B cell (primary cell): ENCODE data around the gene C2orf92. TPM values are rescaled to one million over a fixed set of nuclear protein-coding genes. Genes with fewer than 3 reads are reported as not detected.
A peak's percentile ranks its signal among the peaks of the same experiment; 100 is the strongest.

Experiments
- ATAC-seq: fragments of 200-7000 bp; cut with Tn5 transposase; one replicate; pipeline ENCODE4 v1.10.0; 2021; ENCODE audit warnings: low read depth, mild to moderate bottlenecking, moderate number of reproducible peaks, moderate library complexity
- CTCF ChIA-PET: fragments of 350-600 bp; sonication (Branson Sonifier 250); formaldehyde crosslinking; loops from one replicate; lab custom pipeline; 2021; ENCODE audit warnings: antibody characterized with exemption, inconsistent platforms; lab: Charles Lee
- POLR2A ChIA-PET: fragments of 350-600 bp; sonication (Branson Sonifier 250); formaldehyde crosslinking; loops from one replicate; lab custom pipeline; 2021; ENCODE audit warnings: antibody characterized with exemption; lab: Charles Lee
- DNase-seq: peaks from one replicate; pipeline ENCODE4 v3.0.0; 2013
- H2AFZ ChIP-seq: 2 replicates; pipeline ENCODE4 v1.6.1; 2012; ENCODE audit warnings: mild to moderate bottlenecking, low read depth, low read length; ENCODE audit not compliant: insufficient read depth, poor library complexity, severe bottlenecking
- H3K27ac ChIP-seq, 2 donors: 1 replicate in 1 of 2; 2 replicates in 1 of 2; pipeline ENCODE4 v1.5.1; 2012 to 2013; ENCODE audit warnings: low read length in 2 of 2, mild to moderate bottlenecking in 2 of 2, moderate library complexity in 1 of 2
- H3K27me3 ChIP-seq, 4 experiments: fragments of 200-600 bp in 1 of 4; sonication (generic) in 1 of 4; replicated peaks in 1 of 4; 1 replicate in 2 of 4; 2 replicates in 2 of 4; pipeline versions ENCODE4 v1.6.1 to v1.7.0; 2013 to 2016; ENCODE audit warnings: low read length in 3 of 4, mild to moderate bottlenecking in 2 of 4, mixed read lengths in 1 of 4, moderate library complexity in 1 of 4; ENCODE audit not compliant: insufficient read depth in 4 of 4, control insufficient read depth in 3 of 4; ENCODE audit errors: control extremely low read depth in 1 of 4
- H3K36me3 ChIP-seq, 2 experiments: replicated peaks in 1 of 2; 1 replicate in 1 of 2; 2 replicates in 1 of 2; pipeline versions ENCODE4 v1.6.1 to v1.7.1; 2013; ENCODE audit warnings: low read length in 1 of 2; ENCODE audit not compliant: insufficient read depth in 2 of 2, control insufficient read depth in 1 of 2; ENCODE audit errors: control extremely low read depth in 1 of 2, extremely low read depth in 1 of 2
- H3K4me1 ChIP-seq, 2 donors: fragments of 200-600 bp in 1 of 2; sonication (generic) in 1 of 2; 1 replicate in 1 of 2; 2 replicates in 1 of 2; pipeline versions ENCODE4 v1.5.1 to v1.6.1; 2013 to 2017; ENCODE audit warnings: low read length in 2 of 2; ENCODE audit not compliant: control insufficient read depth in 2 of 2, insufficient read depth in 2 of 2
- H3K4me2 ChIP-seq: replicated peaks from 2 replicates; pipeline ENCODE3; 2012; ENCODE audit warnings: mild to moderate bottlenecking, low read depth, low read length; ENCODE audit not compliant: poor library complexity, severe bottlenecking
- H3K4me3 ChIP-seq, 5 experiments: fragments of 200-600 bp in 1 of 5; sonication (generic) in 1 of 5; 1 replicate in 3 of 5; 2 replicates in 2 of 5; pipeline versions ENCODE4 v1.5.1 to v1.7.0; 2011 to 2016; ENCODE audit warnings: low read length in 4 of 5, mild to moderate bottlenecking in 4 of 5, low read depth in 2 of 5, control low read depth in 1 of 5, moderate library complexity in 1 of 5; ENCODE audit not compliant: insufficient read depth in 1 of 5; ENCODE audit errors: control extremely low read depth in 1 of 5, extremely low read depth in 1 of 5
- H3K79me2 ChIP-seq: fragments of 200-600 bp; sonication (generic); one replicate; pipeline ENCODE4 v1.6.0; 2016; ENCODE audit warnings: low read length; ENCODE audit not compliant: control insufficient read depth, insufficient read depth
- H3K9ac ChIP-seq: fragments of 200-600 bp; sonication (generic); 2 replicates; pipeline ENCODE4 v1.6.1; 2017; ENCODE audit warnings: mild to moderate bottlenecking, low read length, moderate library complexity
- H3K9me3 ChIP-seq, 3 donors: one replicate each; pipeline versions ENCODE4 v1.6.1 to v1.7.1; 2013; ENCODE audit warnings: low read length in 2 of 3; ENCODE audit not compliant: control insufficient read depth in 2 of 3, insufficient read depth in 1 of 3; ENCODE audit errors: control extremely low read depth in 1 of 3
- H4K20me1 ChIP-seq: 2 replicates; pipeline ENCODE4 v1.6.0; 2012; ENCODE audit warnings: mild to moderate bottlenecking, low read length; ENCODE audit not compliant: insufficient read depth, control insufficient read depth, poor library complexity, severe bottlenecking
- H3K27ac Mint-ChIP-seq: one replicate; pipeline ENCODE4 v1.8.0; 2021; ENCODE audit warnings: mixed read lengths
- H3K27me3 Mint-ChIP-seq: one replicate; pipeline ENCODE4 v1.8.0; 2021; ENCODE audit warnings: mixed read lengths
- H3K4me1 Mint-ChIP-seq: one replicate; pipeline ENCODE4 v1.8.0; 2021; ENCODE audit warnings: mixed read lengths
- H3K4me3 Mint-ChIP-seq: one replicate; pipeline ENCODE4 v1.8.0; 2021; ENCODE audit warnings: mixed read lengths
- H3K9me3 Mint-ChIP-seq: one replicate; pipeline ENCODE4 v1.8.0; 2022; ENCODE audit warnings: mixed read lengths; ENCODE audit not compliant: insufficient read depth
- EZH2 ChIP-seq: IDR thresholded peaks from 2 replicates; pipeline ENCODE4 v1.6.1; 2012; ENCODE audit warnings: borderline replicate concordance, low read depth, mild to moderate bottlenecking, moderate library complexity, low read length; ENCODE audit not compliant: insufficient read depth, poor library complexity, severe bottlenecking
- WGBS: methylation state at CpG from one replicate; pipeline ENCODE4 v1.1.5; 2013; ENCODE audit warnings: missing lambda C conversion rate; ENCODE audit not compliant: insufficient coverage; 5-methylcytosine and 5-hydroxymethylcytosine counted together
- intact Hi-C: fragments of 100-400 bp; cut with micrococcal nuclease; formaldehyde crosslinking; loops from one replicate; pipeline ENCODE4 v1.10.0; 2022
- polyA plus RNA-seq: library from polyadenylated mRNA; depleted of rRNA; stranded (reverse); fragments of >200 nt; gene quantifications from 2 replicates; pipeline ENCODE4 v1.2.3, GENCODE V29; 2012
- total RNA-seq, 2 donors: library from RNA; stranded (reverse); fragments of 120-200 nt in 1 of 2; gene quantifications; 1 replicate in 1 of 2; 2 replicates in 1 of 2; pipeline versions ENCODE4 v1.2.3 to v1.2.4, GENCODE V29; 2013 to 2022
- TF ChIP-seq, protein P1 (sequence below): fragments of 200-600 bp; IDR thresholded peaks from one replicate; pipeline ENCODE4 v1.8.0; 2022; ENCODE audit warnings: antibody characterized with exemption, mild to moderate bottlenecking

The C2orf92 gene
- total and polyA plus RNA-seq, 2 donors (not counting 1 experiment from before 2014, with no cell fraction given) = 15.3 to 18.9 TPM

DNA sequence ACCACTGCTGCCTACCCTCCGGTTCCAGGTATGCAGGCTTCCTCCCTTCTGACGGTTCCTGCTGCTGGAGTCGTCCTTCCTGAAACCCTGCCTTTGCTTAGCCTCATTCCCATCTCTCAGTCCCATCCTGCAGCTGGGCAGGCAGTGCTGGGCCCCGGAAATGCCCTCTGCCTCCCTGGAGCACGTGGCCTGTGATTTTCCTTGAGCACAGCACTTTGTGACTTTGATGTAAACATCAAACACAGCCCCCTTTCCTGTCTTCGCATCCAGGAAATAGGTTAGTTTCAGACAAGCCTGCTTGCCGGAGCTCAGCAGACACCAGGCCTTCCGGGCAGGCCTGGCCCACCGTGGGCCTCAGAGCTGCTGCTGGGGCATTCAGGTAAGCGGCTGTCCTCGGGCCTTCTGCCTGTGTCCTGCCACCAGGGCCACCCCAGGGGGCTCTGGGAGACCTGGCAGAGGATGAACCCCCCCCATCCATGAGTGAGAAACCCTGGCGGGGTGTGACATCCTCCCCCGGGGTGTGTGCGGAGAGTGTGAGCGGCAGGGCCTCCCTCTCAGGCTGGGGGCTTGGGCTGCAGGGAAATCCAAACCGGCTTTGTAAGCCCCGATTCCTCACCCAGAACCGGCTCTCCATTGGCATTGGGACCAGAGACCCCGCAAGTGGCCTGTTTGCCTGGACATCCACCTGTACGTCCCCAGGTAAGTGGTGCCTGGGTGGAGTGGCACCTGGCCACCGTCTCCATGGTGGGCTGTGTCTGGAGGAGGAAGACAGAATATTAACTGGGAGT lies 44.0 kb downstream of the C2orf92 start, which contains the start of gene ZAP70:
Gene ZAP70, plus strand, starts transcription at position 281 of the 788 bp plus-strand sequence. CDS start 10,461 bp downstream, outside the sequence.
- intact Hi-C loops = no loop called here
- Histone ChIP-seq H3K4me3 (peak within 1 kb of the TSS in 2 of 5 experiments; percentile 5 to 8), H3K9me3 (peaks cover 0 to 10% (median 0%) of the 10 kb centered on the region in 3 donors), H3K27ac (peak within 1 kb of the TSS; percentile 1 to 72), H3K27me3 (no peaks in the 10 kb centered on the region), H4K20me1 (no peaks in the 10 kb centered on the region), H2AFZ (peak within 1 kb of the TSS; percentile 85), H3K79me2 (peaks cover 6% of the 10 kb centered on the region), H3K4me2 (peak within 1 kb of the TSS; percentile 64), H3K4me1 (peaks cover 21 to 27% of the 10 kb centered on the region in 2 donors), H3K36me3 (no peaks in the 10 kb centered on the region), H3K9ac (peak within 1 kb of the TSS; percentile 45)
- TF ChIP-seq EZH2 = no peak
- TF ChIP-seq, protein P1, sequence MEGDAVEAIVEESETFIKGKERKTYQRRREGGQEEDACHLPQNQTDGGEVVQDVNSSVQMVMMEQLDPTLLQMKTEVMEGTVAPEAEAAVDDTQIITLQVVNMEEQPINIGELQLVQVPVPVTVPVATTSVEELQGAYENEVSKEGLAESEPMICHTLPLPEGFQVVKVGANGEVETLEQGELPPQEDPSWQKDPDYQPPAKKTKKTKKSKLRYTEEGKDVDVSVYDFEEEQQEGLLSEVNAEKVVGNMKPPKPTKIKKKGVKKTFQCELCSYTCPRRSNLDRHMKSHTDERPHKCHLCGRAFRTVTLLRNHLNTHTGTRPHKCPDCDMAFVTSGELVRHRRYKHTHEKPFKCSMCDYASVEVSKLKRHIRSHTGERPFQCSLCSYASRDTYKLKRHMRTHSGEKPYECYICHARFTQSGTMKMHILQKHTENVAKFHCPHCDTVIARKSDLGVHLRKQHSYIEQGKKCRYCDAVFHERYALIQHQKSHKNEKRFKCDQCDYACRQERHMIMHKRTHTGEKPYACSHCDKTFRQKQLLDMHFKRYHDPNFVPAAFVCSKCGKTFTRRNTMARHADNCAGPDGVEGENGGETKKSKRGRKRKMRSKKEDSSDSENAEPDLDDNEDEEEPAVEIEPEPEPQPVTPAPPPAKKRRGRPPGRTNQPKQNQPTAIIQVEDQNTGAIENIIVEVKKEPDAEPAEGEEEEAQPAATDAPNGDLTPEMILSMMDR = no peak
- ChIA-PET POLR2A (no interaction called here), CTCF (interaction anchor here (7.6 kb wide), 1 partner anchor 15 kb away, joined by 55 read pairs; no protein-coding TSS in a partner anchor)
- Mint-ChIP-seq H3K27me3 (peaks cover 5% of the 10 kb centered on the region), H3K4me1 (peaks cover 27% of the 10 kb centered on the region), H3K9me3 (no peaks in the 10 kb centered on the region), H3K27ac (peak within 1 kb of the TSS; percentile 50), H3K4me3 (no peak within 1 kb of the TSS)
- ATAC-seq (no peak), DNase-seq (peak; percentile 41)
- WGBS = 47% methylated on average over 16 of the region's 21 CpGs
